Mucosa of descending colon (tissue), 3 donors: ENCODE measurements around the gene PGGHG. TPM values are rescaled to one million over a fixed set of nuclear protein-coding genes. Genes with fewer than 3 reads are reported as not detected.

ENCODE experiments used
- ATAC-seq: fragments of 200-7000 bp; cut with Tn5 transposase; one replicate; pipeline ENCODE4 v1.9.1; 2020; ENCODE audit warnings: mild to moderate bottlenecking, moderate library complexity
- DNase-seq, 3 donors: peaks; one replicate each; pipeline ENCODE4 v3.0.0-alpha.2; 2020
- H3K36me3 ChIP-seq: fragments of 200-600 bp; one replicate; pipeline ENCODE4 v1.8.0; 2021; ENCODE audit warnings: low read depth, mild to moderate bottlenecking
- H3K4me1 ChIP-seq: fragments of 200-600 bp; one replicate; pipeline ENCODE4 v1.8.0; 2021; ENCODE audit warnings: low read depth, mild to moderate bottlenecking
- H3K4me3 ChIP-seq: fragments of 200-600 bp; one replicate; pipeline ENCODE4 v1.8.0; 2021; ENCODE audit warnings: mild to moderate bottlenecking
- H3K9me3 ChIP-seq: fragments of 200-600 bp; one replicate; pipeline ENCODE4 v1.8.0; 2021; ENCODE audit warnings: mild to moderate bottlenecking
- CTCF ChIP-seq: fragments of 200-600 bp; IDR thresholded peaks from one replicate; pipeline ENCODE4 v1.8.0; 2022; ENCODE audit warnings: antibody characterized with exemption, mild to moderate bottlenecking
- intact Hi-C, 2 donors: fragments of 100-400 bp; cut with DNase I in 1 of 2; cut with micrococcal nuclease in 1 of 2; formaldehyde crosslinking; loops; one replicate each; pipeline versions ENCODE4 v1.11.0 to v1.11.1; 2022; cut with DNase I, micrococcal nuclease
- total RNA-seq, 3 donors: library from RNA; stranded (reverse); fragmentation: NEBNext Ultra II Directional in 2 of 3; extraction: Animal tissue kit (Norgen Biotek cat#: 25700) in 2 of 3; gene quantifications; one replicate each; pipeline versions ENCODE4 v1.2.1 to v1.2.4, GENCODE V29; 2021 to 2023
- donor health status: DM: no; HTN: no; CAD: no; lungs with moderate emphysema.
- donor health status: DM: no; HTN: no; CAD: no.
- donor health status: DM: no; HTN: yes; CAD: no.

The PGGHG gene
- total RNA-seq, 3 donors from 2014 or later, result 21.2 to 37.1 (median 29.7) TPM

- ATAC-seq, result peak; percentile 5
- peaks cover 15% of the 10 kb centered on the region for H3K4me1 ChIP-seq
Measured at GRCh38 chr11:297051-297585, 8.2 kb downstream of the PGGHG start.

GRCh38 chr11:297586-298405, 8.9 kb downstream of the PGGHG start:
- DNase-seq (peak in 2 of 3 donors; percentile 39 to 62), ATAC-seq (peak; percentile 55)
- no peak for TF ChIP-seq CTCF
- intact Hi-C loops, result no loop called here
- H3K9me3 ChIP-seq, result no peaks in the 10 kb centered on the region
- peaks cover 15% of the 10 kb centered on the region for H3K4me1 ChIP-seq
- no peak overlapping the region for H3K4me3 ChIP-seq
- H3K36me3 ChIP-seq, result no peaks in the 10 kb centered on the region

More at GRCh38 chr11:297051-297585, 8.2 kb downstream of the PGGHG start:
- H3K4me3 ChIP-seq, result no peak overlapping the region
- peak in 1 of 3 donors; percentile 50 for DNase-seq
- no peaks in the 10 kb centered on the region for H3K36me3 ChIP-seq
- H3K9me3 ChIP-seq, result no peaks in the 10 kb centered on the region
- no peak for TF ChIP-seq CTCF
- intact Hi-C loops, result no loop called here

- peak; percentile 5 for ATAC-seq
- peaks cover 15% of the 10 kb centered on the region for H3K4me1 ChIP-seq
- intact Hi-C loops, result no loop called here
- peak in 2 of 3 donors; percentile 27 to 48 for DNase-seq
- no peak for TF ChIP-seq CTCF
- H3K9me3 ChIP-seq, result no peaks in the 10 kb centered on the region
- H3K4me3 ChIP-seq, result no peak overlapping the region
- no peaks in the 10 kb centered on the region for H3K36me3 ChIP-seq
Measured at GRCh38 chr11:298406-299065, 9.6 kb downstream of the PGGHG start.

- ATAC-seq (no peak), DNase-seq (peak in 2 of 3 donors; percentile 11 to 52)
- no peak for TF ChIP-seq CTCF
- no peaks in the 10 kb centered on the region for H3K9me3 ChIP-seq
- no peak within 1 kb of the TSS for H3K4me3 ChIP-seq
- peaks cover 15% of the 10 kb centered on the region for H3K4me1 ChIP-seq
- no peaks in the 10 kb centered on the region for H3K36me3 ChIP-seq
- intact Hi-C loops, result no loop called here
Measured at GRCh38 chr11:299081-299891, 10.4 kb downstream of the PGGHG start, which contains the start of gene IFITM5. IFITM5 (minus strand) TSS chr11:299526; CDS start chr11:299490, 36 bp downstream.
